Germinal center (tissue), 1 donor: Measurements from ENCODE around the gene TLE1.

Experiments used
- DNase-seq: peaks from one replicate; pipeline ENCODE4 v3.0.0; 2012; ENCODE audit warnings: mixed read lengths, low spot score

TLE1 gene

GRCh38 chr9:81573415-81574321 lies 115.7 kb downstream of the TLE1 start:
- DNase-seq, result no peak

- DNase-seq, result no peak
Observed at GRCh38 chr9:81570083-81570482, 119.3 kb downstream of the TLE1 start.

DNA sequence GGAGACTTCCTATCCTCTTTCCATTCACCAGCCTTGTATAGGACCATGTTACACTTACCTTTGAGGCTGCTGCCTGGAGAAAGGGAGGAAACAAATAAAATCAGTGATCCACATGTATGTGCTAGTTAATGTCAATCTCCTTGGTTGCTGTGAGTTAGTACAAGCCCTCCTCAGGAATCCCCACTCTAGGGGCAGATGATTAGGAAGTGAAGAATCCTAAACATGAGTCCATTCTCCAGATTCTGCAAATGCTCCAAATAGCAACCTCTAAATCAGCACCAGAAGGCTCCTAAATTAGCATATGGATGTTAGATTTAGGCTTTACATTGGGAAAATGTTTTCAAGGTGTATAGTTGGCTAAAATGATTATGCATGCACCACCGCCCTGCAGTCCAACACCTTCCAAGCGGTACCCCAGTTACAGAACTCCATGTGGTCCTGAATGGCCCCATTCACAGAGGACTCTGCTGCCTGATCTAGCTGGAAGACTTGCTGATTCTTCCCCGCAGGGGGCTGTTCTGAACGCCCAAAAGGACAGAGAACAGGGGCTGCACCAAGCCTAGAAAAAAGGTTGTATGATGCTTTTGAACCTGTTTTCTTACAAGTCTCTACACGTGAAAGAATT lies 123.2 kb downstream of the TLE1 start:
- DNase-seq, result no peak

DNA sequence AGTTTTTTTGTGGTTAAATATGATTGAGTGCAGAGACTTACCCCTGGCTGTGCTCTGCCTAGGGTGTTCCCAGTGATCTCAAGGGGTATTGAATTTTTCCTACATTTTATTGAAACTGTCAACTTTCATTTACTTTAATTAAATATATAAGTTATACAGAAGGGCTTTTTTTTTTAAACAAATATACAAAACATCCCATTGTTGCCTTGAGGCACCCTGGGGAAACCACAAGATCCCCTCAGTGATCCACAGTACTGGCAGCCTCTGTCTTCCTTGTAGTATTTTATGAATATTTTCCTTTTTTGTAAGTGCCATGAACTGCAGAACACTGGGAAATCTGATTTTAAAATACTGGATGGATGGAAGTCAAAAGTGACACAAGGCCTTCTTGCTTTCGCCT lies 123.7 kb downstream of the TLE1 start:
- no peak for DNase-seq

- no peak for DNase-seq
Observed at GRCh38 chr9:81565144-81565543, 124.2 kb downstream of the TLE1 start.

DNA sequence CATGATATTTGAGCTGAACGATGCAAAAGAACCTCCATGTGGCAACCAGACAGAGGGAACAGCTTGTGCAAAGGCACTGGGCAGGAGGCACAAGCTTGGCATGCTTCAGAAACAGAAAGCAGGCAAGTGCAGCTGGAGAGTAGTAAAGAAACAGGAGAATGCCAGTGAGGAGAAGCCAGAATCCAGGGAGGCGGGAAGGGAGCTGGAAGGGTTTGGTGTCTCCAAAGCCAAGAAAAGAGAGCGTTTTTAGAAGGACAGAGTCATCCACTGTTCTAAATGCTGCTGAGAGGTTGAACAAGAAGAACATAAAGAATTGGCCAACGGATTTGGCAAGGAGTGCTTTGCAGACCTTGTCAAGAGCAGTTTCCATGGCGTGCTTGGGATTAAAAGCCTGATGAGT lies 124.7 kb downstream of the TLE1 start:
- no peak for DNase-seq

- no peak for DNase-seq
Observed at GRCh38 chr9:81563739-81564138, 125.6 kb downstream of the TLE1 start.

- no peak for DNase-seq
Observed at GRCh38 chr9:81563020-81563407, 126.3 kb downstream of the TLE1 start.

GRCh38 chr9:81562231-81563019 lies 126.9 kb downstream of the TLE1 start:
- DNase-seq, result no peak

GRCh38 chr9:81560851-81561732 lies 128.3 kb downstream of the TLE1 start:
- DNase-seq, result no peak

DNA sequence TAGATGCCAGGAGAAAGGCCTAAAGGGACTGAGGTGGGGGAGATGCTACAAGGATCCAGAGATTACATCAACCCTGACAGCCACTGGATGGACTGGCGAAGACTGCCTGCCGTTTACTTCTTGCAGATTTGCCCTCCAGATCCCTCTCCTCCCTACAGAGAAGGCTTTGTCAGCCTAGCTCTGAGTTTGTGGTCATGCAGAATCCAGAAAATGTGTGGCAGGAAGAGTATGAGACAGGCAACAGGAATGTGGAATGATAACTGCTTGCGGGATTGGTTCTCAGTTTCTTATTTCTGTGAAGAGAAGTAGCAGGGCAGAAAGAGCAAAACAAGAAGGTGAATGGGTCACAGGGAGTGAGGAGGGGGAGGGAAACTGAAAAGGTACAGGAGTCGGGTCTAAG lies 129.6 kb downstream of the TLE1 start:
- DNase-seq, result no peak

GRCh38 chr9:81559197-81559596 lies 130.2 kb downstream of the TLE1 start:
- DNase-seq, result no peak

DNA sequence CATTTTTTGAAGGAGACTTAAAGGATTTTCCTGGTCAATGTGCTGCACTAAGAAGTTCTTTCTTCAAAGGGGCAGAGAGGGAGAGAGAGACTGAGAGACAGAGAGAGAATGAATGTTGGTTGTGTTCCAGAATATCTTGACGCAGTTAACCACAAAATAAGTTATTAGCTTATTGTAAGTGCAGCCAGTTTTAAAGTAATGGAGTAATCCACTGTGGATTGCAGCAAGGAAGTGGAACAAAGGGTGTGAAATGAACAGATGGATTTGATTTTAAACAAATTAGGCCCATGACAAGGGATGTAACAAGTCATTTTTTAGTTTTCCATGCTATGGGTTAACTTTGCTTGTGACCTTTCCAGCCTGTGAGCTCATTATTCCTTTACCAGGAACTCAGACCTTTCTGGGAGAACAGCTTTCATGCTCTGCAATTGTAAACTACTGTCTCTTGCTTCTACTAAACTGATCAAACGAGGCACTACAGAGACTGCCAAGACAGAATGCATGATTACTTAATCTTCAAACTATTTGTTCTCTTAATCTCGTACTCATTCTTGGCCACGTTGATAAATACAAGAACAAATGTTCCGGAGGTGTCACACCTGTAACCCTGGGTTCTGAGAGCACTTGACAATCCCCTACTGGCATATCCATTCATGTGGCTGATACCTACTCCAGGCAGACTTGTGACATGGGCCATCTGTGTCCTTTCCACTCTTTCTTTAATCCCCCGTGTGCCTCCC lies 131.1 kb downstream of the TLE1 start:
- no peak for DNase-seq

DNA sequence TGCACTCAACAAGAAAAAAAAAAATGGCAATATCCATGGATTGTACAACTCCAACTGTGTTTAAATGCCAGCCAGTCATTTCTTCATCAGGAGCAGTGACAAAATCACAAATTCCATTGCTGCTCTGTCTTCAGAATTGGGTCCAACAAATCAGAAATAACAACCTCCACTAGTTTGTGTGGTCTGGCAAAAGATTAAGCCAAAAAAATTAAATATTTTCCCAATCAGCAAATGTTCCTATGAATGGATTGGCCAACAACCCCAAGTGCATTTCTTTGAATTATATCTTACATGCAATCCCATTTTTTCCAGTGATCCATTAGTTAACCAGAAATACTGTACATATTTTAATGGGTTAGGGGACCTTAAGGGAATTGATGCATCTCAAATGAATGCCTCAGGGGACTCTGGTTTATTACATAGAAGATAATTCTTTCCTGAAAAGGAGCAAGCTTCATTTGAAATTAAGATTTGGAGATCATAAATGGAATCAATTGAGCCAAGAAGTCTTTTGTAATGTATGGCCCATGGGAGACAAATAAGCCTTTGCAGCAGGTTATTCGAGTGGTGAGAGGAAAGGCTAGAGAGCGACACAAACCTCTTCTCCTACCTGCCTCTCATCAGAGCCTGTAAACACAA lies 131.8 kb downstream of the TLE1 start:
- no peak for DNase-seq

DNA sequence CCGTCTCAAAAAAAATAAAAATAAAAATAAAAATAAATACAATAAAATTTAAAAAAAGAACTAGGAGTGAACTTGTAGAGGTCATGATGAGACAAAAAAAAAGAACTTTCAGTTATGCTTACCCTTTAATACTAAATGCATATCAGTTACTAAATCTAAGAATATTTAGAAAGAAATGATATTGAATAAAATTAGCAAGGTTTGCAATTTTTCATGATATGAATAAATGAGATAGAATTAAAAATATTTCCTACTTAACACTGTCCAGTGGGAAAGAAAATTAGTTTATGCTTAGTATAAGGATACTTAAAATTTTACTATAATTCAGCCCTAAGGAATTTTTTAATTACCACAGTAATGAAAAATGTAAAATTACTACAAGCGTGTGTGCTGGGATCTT lies 132.4 kb downstream of the TLE1 start:
- DNase-seq, result no peak

DNA sequence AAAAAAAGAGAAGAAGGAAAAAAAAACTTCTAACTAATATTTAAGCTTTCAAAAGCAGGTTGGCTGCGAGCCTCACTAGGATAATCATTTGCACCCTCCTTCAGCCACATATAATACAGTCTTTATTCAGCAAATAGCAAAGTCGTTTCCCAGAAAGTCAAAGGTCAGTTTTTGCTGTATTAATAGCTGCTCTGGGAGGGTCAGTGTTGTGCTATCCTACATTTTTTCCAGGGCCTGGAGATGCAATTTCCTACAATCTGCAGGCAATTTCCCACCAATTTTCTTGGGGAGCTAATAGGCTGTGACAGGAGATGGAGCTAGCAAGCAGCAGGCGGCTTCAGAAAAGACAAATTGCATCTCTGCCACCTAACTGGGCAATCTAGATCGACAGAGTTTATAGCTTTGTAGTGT lies 136.8 kb downstream of the TLE1 start:
- no peak for DNase-seq

DNA sequence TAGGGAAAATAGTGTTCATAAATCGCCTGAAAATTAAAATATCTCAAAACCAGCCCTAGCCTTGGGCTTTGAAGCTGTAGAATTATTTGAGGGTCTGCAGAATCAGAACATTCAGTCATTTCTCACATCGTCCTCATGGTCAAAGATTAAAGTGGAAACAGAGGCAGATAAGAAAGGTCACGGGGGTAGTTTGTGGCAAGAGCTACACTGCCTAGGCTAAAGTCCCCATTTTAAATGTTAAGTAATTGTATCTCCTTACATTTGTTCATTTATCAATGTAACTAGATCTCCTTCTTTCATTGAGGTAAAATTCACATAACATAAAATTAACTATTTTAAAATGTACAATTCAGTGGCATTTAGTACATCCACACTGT lies 139.2 kb downstream of the TLE1 start:
- no peak for DNase-seq

GRCh38 chr9:81549500-81550206 lies 139.7 kb downstream of the TLE1 start:
- DNase-seq, result no peak

GRCh38 chr9:81548911-81549310 lies 140.4 kb downstream of the TLE1 start:
- no peak for DNase-seq

DNA sequence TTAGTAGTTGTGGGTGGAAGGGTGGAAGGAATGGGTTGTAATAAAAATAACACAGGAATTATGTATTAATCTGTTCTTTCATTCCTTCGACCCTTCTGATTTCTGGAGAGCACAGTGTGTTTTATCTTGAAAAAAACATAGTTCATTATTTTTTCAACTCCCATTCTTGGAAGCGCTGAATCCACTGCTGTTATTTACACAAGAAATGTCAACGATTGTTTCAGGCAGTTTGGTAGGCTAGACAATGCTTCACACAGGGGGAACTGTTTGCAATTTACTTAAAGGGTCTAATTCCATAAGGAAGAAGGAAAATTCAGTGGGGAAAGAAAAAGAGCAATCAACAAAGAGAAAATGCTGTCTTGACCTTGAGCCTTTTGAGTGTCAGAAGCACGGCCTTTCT lies 142.9 kb downstream of the TLE1 start:
- DNase-seq, result no peak
